ENCODE results near the gene POMT1.

Gene POMT1

GRCh38 chr9:131529597-131530545 is 27.2 kb downstream of the POMT1 start:
- peak overlapping the region; percentile 88 for H3K4me3 ChIP-seq (ENCODE audit: control insufficient read depth, low read depth, low read length)
- DNase-seq (ENCODE audit: low read depth), result no peak
- TF ChIP-seq, protein P1, sequence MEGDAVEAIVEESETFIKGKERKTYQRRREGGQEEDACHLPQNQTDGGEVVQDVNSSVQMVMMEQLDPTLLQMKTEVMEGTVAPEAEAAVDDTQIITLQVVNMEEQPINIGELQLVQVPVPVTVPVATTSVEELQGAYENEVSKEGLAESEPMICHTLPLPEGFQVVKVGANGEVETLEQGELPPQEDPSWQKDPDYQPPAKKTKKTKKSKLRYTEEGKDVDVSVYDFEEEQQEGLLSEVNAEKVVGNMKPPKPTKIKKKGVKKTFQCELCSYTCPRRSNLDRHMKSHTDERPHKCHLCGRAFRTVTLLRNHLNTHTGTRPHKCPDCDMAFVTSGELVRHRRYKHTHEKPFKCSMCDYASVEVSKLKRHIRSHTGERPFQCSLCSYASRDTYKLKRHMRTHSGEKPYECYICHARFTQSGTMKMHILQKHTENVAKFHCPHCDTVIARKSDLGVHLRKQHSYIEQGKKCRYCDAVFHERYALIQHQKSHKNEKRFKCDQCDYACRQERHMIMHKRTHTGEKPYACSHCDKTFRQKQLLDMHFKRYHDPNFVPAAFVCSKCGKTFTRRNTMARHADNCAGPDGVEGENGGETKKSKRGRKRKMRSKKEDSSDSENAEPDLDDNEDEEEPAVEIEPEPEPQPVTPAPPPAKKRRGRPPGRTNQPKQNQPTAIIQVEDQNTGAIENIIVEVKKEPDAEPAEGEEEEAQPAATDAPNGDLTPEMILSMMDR (IDR thresholded peaks at IDR 0.05; ENCODE audit: control insufficient read depth, insufficient read depth, low read depth, low read length, missing control alignments), result no peak

GRCh38 chr9:131530546-131530919 is 27.8 kb downstream of the POMT1 start:
- H3K4me3 ChIP-seq (ENCODE audit: control insufficient read depth, low read depth, low read length), result peak overlapping the region; percentile 88
- DNase-seq (ENCODE audit: low read depth), result no peak
- TF ChIP-seq, protein P1 (IDR thresholded peaks at IDR 0.05; ENCODE audit: control insufficient read depth, insufficient read depth, low read depth, low read length, missing control alignments), result peak; percentile 47

DNA sequence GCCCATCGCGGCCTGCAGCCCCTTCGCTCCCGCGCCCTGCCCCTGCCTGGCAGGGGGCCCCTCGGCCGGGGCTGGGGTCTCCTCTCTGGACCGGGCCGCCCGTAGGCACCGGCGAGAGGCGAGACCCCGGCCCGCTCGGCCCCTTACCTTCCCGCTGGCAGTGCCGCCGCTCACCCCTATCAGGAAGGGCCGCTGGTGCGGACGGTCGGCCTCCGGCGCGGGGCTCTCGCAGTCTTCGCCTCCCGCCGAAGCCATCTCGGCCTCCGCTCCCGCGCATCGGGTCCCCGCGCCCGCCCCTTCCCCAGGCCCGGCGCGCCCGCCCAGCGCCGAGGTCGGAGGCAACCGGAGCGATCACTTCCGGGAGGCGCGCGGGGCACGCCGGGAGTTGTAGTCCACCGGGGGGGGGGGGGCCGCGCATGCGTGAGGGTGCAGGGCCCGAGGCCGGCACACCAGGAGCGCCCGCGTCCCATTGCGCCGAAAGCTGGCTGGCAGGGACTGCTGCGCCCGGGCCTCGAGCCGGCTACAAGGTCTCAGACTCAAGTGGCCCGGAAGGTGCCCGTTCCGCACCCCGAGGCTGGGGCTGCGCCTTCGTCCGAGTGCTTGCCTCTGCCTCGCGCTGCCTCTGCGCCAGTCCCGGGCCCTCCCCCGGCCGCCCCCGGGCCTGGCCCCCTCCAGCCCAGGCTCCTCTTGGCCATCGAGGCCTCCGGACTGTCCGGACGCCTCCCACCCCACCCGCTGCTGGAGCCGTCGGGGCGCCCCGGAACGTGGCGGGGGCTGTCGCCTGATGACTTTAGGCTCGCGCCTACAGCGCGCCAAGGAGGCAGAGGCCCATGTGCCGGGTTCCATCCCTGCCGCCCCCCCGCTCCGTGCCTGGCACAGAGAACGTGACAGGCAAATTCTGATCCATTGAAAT is 28.5 kb downstream of the POMT1 start, which contains the start of gene UCK1:
Gene UCK1 (minus strand): TSS at position 344 of the 913 bp plus-strand sequence. CDS start 89 bp downstream, at position 255.
- peak within 1 kb of the TSS; percentile 88 for H3K4me3 ChIP-seq (ENCODE audit: control insufficient read depth, low read depth, low read length)
- TF ChIP-seq, protein P1 (IDR thresholded peaks at IDR 0.05; ENCODE audit: control insufficient read depth, insufficient read depth, low read depth, low read length, missing control alignments), result no peak
- DNase-seq (ENCODE audit: low read depth), result peak; percentile 13

- H3K4me3 ChIP-seq (ENCODE audit: control insufficient read depth, low read depth, low read length), result no peak overlapping the region
- DNase-seq (ENCODE audit: low read depth), result no peak
- TF ChIP-seq, protein P1 (IDR thresholded peaks at IDR 0.05; ENCODE audit: control insufficient read depth, insufficient read depth, low read depth, low read length, missing control alignments), result no peak
These were observed 32.1 kb downstream of the POMT1 start for GRCh38 chr9:131534721-131535237.

- H3K4me3 ChIP-seq (ENCODE audit: control insufficient read depth, low read depth, low read length), result no peak overlapping the region
These were observed 35.2 kb downstream of the POMT1 start for GRCh38 chr9:131537946-131538345.

More at GRCh38 chr9:131537946-131538345, 35.2 kb downstream of the POMT1 start:
- DNase-seq (ENCODE audit: low read depth), result no peak
- TF ChIP-seq, protein P1 (IDR thresholded peaks at IDR 0.05; ENCODE audit: control insufficient read depth, insufficient read depth, low read depth, low read length, missing control alignments), result no peak
